BLaER1 (cell line): Measurements from ENCODE around the gene SRPRB.

Experiments
- H3K27ac ChIP-seq: shearing (Covaris generic); formaldehyde crosslinking; 2 replicates; pipeline ENCODE4 v1.8.1; 2022
- H3K27me3 ChIP-seq: shearing (Covaris generic); formaldehyde crosslinking; 2 replicates; pipeline ENCODE4 v1.8.1; 2022
- H3K36me3 ChIP-seq: shearing (Covaris generic); formaldehyde crosslinking; 2 replicates; pipeline ENCODE4 v1.8.1; 2022
- H3K4me1 ChIP-seq: shearing (Covaris generic); formaldehyde crosslinking; 2 replicates; pipeline ENCODE4 v1.8.1; 2022
- H3K4me2 ChIP-seq: shearing (Covaris generic); formaldehyde crosslinking; 2 replicates; pipeline ENCODE4 v1.8.1; 2022
- H3K4me3 ChIP-seq: shearing (Covaris generic); formaldehyde crosslinking; 2 replicates; pipeline ENCODE4 v1.8.1; 2022
- H3K9ac ChIP-seq: shearing (Covaris generic); formaldehyde crosslinking; 2 replicates; pipeline ENCODE4 v1.8.1; 2022
- H3K9me3 ChIP-seq: shearing (Covaris generic); formaldehyde crosslinking; 2 replicates; pipeline ENCODE4 v1.8.1; 2022
- H4K20me1 ChIP-seq: shearing (Covaris generic); formaldehyde crosslinking; 2 replicates; pipeline ENCODE4 v1.8.1; 2022
- Cebpa-rat ChIP-seq: shearing (Covaris generic); IDR thresholded peaks from 2 replicates; pipeline ENCODE4 v1.8.1; 2022

The SRPRB gene

DNA sequence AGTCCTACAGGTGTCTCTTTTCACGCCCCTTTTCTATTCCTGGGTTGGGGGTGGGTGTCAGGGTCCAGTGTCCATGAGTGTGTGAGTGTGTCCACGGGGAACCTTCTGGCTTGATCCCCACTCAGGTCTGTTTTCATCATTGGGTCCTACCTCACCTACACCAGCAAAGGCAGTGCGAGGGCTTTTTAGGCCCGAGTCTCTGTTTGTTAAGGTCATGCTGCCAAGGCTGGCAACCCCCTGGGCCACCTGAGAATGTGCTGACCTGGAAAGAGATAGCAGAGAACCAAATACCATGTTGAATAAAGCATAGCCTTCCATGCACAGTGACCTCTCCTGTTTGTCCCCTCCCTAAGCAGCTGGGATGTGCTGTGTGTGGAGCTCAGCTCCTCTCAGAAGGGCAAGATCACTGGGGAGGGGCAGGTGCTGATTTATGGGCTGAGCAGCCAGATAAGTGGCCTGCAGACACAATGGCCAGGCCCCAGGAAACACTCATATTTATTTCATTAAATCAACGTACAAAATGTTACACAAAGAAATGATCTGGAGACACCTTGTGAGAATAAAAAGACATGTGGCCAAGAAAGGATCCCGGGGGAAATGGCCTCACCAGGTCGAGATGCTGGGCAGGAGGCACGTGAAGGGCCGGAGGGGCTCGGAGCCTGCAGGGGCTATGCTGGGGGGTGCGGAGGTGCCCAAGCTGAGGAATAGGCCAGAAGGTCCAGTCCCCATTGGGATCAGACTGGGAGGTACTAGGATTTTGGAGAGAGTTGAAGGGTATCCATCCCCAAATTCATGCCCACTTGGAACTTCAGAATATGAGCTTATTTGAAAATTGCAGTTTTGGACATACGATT is 54.0 kb downstream of the SRPRB start:
- no peak overlapping the region for H3K4me2 ChIP-seq
- H3K4me1 ChIP-seq: peaks cover 37% of the 10 kb centered on the region
- H3K36me3 ChIP-seq: no peaks in the 10 kb centered on the region
- no peak for TF ChIP-seq Cebpa-rat
- no peak overlapping the region for H3K27ac ChIP-seq
- no peaks in the 10 kb centered on the region for H3K27me3 ChIP-seq
- no peak overlapping the region for H3K4me3 ChIP-seq
- no peaks in the 10 kb centered on the region for H4K20me1 ChIP-seq
- H3K9ac ChIP-seq: no peak overlapping the region
- H3K9me3 ChIP-seq: no peaks in the 10 kb centered on the region

DNA sequence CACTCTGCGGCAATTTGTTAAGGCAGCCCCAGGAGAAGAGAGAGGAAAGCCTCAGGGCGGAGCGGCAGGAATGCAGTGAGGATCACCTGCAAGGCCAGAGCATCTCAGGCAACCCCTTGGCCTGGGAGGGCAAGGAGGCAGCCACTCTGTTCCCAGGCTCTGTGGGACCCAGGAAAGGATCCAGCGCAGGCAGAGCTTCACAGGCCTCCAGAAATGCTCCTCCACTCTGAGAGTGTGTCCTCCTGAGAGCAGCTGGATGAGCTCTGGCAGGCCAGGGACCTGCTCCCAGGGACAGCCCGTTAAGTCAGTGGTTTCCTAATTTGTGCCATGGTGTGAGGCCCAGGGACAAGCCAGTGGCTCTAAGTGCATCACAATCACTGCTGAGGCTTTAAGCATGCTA is 54.9 kb downstream of the SRPRB start:
- H3K4me3 ChIP-seq: no peak overlapping the region
- no peaks in the 10 kb centered on the region for H3K27me3 ChIP-seq
- H3K9me3 ChIP-seq: no peaks in the 10 kb centered on the region
- TF ChIP-seq Cebpa-rat: no peak
- no peaks in the 10 kb centered on the region for H4K20me1 ChIP-seq
- H3K4me2 ChIP-seq: no peak overlapping the region
- H3K36me3 ChIP-seq: no peaks in the 10 kb centered on the region
- no peak overlapping the region for H3K9ac ChIP-seq
- no peak overlapping the region for H3K27ac ChIP-seq
- H3K4me1 ChIP-seq: peaks cover 37% of the 10 kb centered on the region

DNA sequence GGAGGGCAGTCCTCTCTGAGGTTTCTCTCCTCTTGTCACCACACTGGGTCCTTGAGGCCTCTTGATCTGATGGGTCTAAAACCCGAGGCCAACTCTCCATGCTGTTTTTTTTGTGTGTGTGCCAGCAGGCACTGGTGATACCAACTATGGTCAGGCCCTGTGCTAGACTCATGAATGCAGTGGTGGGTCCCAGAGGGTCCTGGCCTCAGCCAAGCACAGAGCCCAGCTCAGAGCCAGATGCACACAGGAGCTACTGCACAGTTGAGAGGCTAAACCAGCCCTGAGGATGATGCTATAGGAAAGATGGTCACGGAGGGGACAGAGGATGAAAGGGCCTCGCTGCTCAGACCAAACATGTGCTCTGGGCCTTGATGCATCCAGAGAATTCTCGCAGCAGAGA is 56.5 kb downstream of the SRPRB start:
- TF ChIP-seq Cebpa-rat: no peak
- H3K36me3 ChIP-seq: no peaks in the 10 kb centered on the region

DNA sequence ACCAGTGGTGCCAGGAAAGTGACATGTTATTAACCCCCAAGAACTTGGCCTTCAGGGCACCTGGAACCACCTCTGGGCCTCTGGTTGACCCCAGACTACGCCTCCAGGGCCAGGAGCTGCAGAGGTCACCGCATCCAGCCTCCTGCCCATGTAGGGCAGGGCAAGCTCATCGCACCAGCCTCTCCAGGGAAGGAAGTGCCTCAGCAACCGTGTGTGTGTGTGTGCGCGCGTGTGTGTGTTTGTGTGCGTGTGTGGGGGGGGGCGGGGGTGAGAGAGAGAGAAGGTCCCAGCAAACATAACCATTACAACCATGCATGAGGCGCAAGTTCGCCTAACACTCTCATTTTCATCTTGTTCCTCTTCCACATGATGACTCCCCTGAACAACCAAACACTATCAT is 58.3 kb downstream of the SRPRB start:
- Histone ChIP-seq H3K27me3 (no peaks in the 10 kb centered on the region), H3K9me3 (no peaks in the 10 kb centered on the region), H3K36me3 (no peaks in the 10 kb centered on the region), H4K20me1 (no peaks in the 10 kb centered on the region), H3K4me1 (peaks cover 25% of the 10 kb centered on the region), H3K9ac (no peak overlapping the region), H3K4me3 (no peak overlapping the region), H3K4me2 (no peak overlapping the region), H3K27ac (no peak overlapping the region)
- no peak for TF ChIP-seq Cebpa-rat

More for the DNA sequence above, 56.5 kb downstream of the SRPRB start:
- Histone ChIP-seq H3K9ac (no peak overlapping the region), H3K9me3 (no peaks in the 10 kb centered on the region), H3K27me3 (no peaks in the 10 kb centered on the region), H4K20me1 (no peaks in the 10 kb centered on the region), H3K27ac (no peak overlapping the region), H3K4me2 (no peak overlapping the region), H3K4me3 (no peak overlapping the region), H3K4me1 (peaks cover 32% of the 10 kb centered on the region)

DNA sequence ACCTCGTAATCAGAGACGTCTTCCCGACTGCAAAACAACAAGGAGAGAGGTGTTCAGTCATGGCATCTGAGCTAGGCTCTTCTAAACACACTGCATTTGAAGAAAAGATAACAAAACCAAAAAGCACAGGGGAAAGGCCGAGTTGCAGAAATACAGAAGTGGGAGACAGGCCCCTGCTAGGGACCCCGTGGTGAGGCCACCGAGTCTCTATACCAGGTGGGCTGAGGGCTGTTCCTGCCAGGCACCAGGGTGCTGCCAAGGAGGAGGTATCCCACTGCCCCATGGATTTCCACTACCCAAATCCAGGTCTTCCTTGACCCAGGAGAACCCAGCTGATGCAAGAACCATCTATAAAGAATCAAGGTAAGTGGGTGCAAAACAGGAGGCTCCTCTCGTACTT is 59.0 kb downstream of the SRPRB start:
- no peaks in the 10 kb centered on the region for H4K20me1 ChIP-seq
- no peak overlapping the region for H3K27ac ChIP-seq
- H3K4me3 ChIP-seq: no peak overlapping the region
- no peaks in the 10 kb centered on the region for H3K36me3 ChIP-seq
- H3K4me1 ChIP-seq: peaks cover 25% of the 10 kb centered on the region
- TF ChIP-seq Cebpa-rat: no peak
- no peak overlapping the region for H3K9ac ChIP-seq
- H3K27me3 ChIP-seq: no peaks in the 10 kb centered on the region
- no peaks in the 10 kb centered on the region for H3K9me3 ChIP-seq
- peak overlapping the region; percentile 55; the same call in 1 of the 2 replicates for H3K4me2 ChIP-seq

DNA sequence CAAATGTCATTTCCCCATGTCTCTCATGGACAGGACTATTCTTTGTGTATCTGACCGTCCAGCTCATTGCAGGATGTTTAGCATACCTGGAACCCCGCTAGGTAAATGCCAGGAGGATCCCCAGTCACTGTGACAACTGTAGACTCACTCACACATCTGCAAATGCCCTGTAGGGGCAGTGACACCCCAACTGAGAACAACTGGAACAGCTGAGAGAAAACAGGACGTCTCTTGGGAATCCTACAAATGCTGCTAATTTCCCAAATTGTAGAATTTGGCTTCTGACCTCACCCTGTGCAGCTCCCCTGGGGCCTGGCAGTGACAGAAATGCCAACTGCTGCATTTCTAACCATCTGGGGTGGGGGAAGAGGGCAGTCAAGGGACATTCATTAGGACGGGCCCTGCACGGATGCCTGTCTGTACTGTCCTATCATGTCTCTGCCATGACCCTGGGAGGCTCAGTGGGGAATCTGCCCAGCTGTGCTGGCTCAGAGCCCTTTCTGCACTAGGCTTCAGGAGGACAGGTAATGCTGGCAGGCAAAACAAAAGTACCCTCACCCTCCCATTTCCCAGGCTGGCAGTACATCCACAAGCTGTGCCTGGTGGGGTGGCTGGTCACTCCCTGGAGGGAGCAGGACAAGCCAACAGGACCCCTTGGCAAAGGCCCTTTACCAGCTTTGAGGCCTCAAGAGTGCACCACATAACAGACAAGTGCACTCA is 59.7 kb downstream of the SRPRB start:
- H3K27me3 ChIP-seq: no peaks in the 10 kb centered on the region
- no peaks in the 10 kb centered on the region for H4K20me1 ChIP-seq
- H3K27ac ChIP-seq: peak overlapping the region; percentile 21; the same call in 1 of the 2 replicates
- no peak for TF ChIP-seq Cebpa-rat
- no peaks in the 10 kb centered on the region for H3K9me3 ChIP-seq
- no peaks in the 10 kb centered on the region for H3K36me3 ChIP-seq
- no peak overlapping the region for H3K4me3 ChIP-seq
- peak overlapping the region; percentile 55 for H3K4me2 ChIP-seq
- peaks cover 25% of the 10 kb centered on the region for H3K4me1 ChIP-seq
- H3K9ac ChIP-seq: no peak overlapping the region

DNA sequence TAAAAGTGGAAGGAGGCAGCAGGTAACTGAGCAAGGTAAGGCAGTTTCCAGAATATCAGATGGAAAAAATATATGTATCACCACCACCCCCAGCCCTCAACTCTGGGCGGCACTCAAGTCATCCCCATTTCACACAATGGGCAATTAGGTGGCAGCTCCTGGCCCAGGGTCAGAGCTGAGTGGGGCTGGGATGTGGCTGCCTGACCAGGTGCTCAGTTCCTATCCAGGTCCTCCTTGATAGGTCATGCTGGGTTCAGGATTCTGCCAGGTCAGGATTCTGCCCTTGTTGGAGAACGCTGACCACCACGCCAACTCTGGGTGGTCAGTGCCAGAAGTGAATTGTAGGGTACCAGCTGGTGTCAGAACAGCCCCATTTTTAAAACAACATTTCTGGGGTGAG is 60.5 kb downstream of the SRPRB start:
- Histone ChIP-seq H3K27ac (no peak overlapping the region), H3K9me3 (no peaks in the 10 kb centered on the region), H3K36me3 (no peaks in the 10 kb centered on the region), H3K9ac (no peak overlapping the region), H3K27me3 (no peaks in the 10 kb centered on the region), H3K4me3 (no peak overlapping the region), H4K20me1 (no peaks in the 10 kb centered on the region), H3K4me1 (peaks cover 25% of the 10 kb centered on the region), H3K4me2 (no peak overlapping the region; the same call in 1 of the 2 replicates)
- TF ChIP-seq Cebpa-rat: no peak

DNA sequence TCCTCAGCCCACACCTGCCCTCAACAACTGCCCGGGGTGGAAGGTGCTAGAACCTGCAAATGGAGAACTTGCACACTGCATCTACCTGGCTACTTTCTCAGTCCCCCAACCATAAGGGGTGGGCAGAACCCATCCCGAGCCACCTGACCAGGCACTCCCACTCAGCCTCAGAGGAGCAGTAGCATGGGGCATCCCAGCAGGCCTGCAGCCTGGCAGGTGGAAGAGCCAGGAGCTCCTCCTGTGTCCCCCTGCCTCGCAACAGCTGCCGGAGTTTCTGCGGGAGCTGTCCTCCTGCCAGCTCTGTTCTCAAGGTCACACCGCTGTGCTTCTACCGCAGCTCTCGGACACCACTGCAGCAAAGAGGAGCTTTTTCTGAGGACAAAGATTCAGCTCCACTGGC is 62.6 kb downstream of the SRPRB start:
- Histone ChIP-seq H4K20me1 (no peaks in the 10 kb centered on the region), H3K9me3 (no peaks in the 10 kb centered on the region), H3K36me3 (no peaks in the 10 kb centered on the region), H3K4me3 (no peak overlapping the region), H3K9ac (no peak overlapping the region), H3K27me3 (no peaks in the 10 kb centered on the region), H3K4me1 (peaks cover 25% of the 10 kb centered on the region), H3K27ac (no peak overlapping the region), H3K4me2 (no peak overlapping the region)
- no peak for TF ChIP-seq Cebpa-rat

DNA sequence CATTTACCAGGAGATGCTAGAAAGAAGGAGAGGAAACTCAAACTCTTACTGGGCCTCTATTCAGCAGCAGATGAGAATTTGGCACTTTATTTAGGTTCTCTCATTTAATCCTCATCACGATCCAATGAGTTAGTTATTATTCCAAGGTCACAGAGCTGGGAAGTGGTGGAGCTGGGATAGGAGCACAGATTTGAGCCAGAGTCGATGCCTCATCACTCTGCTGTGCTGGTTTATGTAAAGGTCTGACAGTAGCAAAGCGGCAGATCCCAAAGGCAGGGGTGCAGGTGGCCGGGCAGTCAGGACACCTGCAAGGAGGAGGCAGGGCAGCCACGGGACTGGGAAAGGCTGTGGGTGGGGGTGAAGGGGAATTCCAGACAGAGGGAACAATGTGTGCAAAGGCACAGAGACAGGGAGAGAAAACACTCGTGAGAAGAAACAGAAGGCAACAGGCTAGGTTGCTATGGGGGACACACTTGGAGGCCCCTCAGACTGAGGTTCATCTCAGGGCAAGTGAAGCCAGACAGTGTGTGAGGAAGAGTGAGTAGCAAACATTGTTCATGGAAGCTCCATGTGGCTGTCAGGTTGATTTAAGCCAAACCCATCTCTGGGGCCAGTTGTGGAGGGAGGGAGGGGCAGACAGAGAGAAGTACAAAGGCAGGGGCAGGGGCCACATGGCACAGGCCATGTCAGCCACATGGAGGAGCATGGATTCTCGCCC is 63.3 kb downstream of the SRPRB start:
- no peak for TF ChIP-seq Cebpa-rat
- Histone ChIP-seq H3K4me1 (peaks cover 23% of the 10 kb centered on the region), H3K9me3 (no peaks in the 10 kb centered on the region), H3K4me2 (no peak overlapping the region), H3K27ac (no peak overlapping the region), H4K20me1 (no peaks in the 10 kb centered on the region), H3K36me3 (no peaks in the 10 kb centered on the region), H3K4me3 (no peak overlapping the region), H3K9ac (no peak overlapping the region), H3K27me3 (no peaks in the 10 kb centered on the region)

DNA sequence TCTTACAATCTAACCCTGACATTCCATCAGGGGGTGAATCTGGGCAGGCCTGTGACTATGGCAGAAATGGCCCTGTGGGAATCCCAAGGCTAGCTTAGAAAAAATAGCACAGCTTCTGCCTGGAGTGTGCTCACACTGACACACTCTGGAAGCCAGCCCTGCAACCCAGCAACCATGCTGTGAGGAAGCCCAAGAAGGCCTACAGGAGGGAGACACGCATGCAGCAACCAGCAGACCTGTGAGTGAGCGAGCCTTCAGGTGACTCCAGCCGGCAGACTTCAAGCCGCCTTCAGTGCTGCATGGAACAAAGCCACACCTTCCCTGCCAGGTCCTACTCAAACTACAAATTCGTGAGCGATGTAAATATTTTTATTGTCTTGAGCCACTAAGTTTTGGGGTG is 64.0 kb downstream of the SRPRB start:
- no peak for TF ChIP-seq Cebpa-rat
- Histone ChIP-seq H3K4me3 (no peak overlapping the region), H3K9me3 (no peaks in the 10 kb centered on the region), H3K27me3 (no peaks in the 10 kb centered on the region), H3K27ac (no peak overlapping the region), H3K36me3 (no peaks in the 10 kb centered on the region), H3K9ac (no peak overlapping the region), H4K20me1 (no peaks in the 10 kb centered on the region), H3K4me1 (peaks cover 16% of the 10 kb centered on the region), H3K4me2 (no peak overlapping the region)
